Mammary epithelial cell (primary cell): Measurements from ENCODE around the gene TMEM9.

Experiments
- CTCF ChIP-seq, 2 donors: IDR thresholded peaks in 1 of 2; conservative IDR thresholded peaks in 1 of 2; 2 replicates each; pipeline ENCODE4 v1.5.1; 2011 to 2012; ENCODE audit warnings: inconsistent platforms in 2 of 2, low read length in 2 of 2, mild to moderate bottlenecking in 2 of 2, control low read depth in 1 of 2, low read depth in 1 of 2; ENCODE audit not compliant: insufficient read depth in 1 of 2; ENCODE audit errors: extremely low read depth in 1 of 2
- EZH2 ChIP-seq: IDR thresholded peaks from 2 replicates; pipeline ENCODE4 v1.6.1; 2012; ENCODE audit warnings: low read length, inconsistent platforms, borderline replicate concordance

GRCh38 chr1:201116091-201116490 is 38.2 kb downstream of the TMEM9 start:
- no peak for TF ChIP-seq EZH2
- no peak for TF ChIP-seq CTCF (conservative IDR thresholded peaks at IDR 0.05 in 1 of 2, IDR thresholded peaks at IDR 0.05 in 1 of 2; ENCODE audit: extremely low read depth in 1 of 2, insufficient read depth in 1 of 2, low read depth in 1 of 2, low read length in 2 of 2)
